B cell (primary cell): Measurements from ENCODE around the gene PIK3AP1.

Experiments used
- EZH2 ChIP-seq: IDR thresholded peaks from 2 replicates; pipeline ENCODE4 v1.6.1; 2012; ENCODE audit warnings: borderline replicate concordance, low read depth, mild to moderate bottlenecking, moderate library complexity, low read length; ENCODE audit not compliant: insufficient read depth, poor library complexity, severe bottlenecking
- TF ChIP-seq, protein P1 (sequence below): fragments of 200-600 bp; IDR thresholded peaks from one replicate; pipeline ENCODE4 v1.8.0; 2022; ENCODE audit warnings: antibody characterized with exemption, mild to moderate bottlenecking

DNA sequence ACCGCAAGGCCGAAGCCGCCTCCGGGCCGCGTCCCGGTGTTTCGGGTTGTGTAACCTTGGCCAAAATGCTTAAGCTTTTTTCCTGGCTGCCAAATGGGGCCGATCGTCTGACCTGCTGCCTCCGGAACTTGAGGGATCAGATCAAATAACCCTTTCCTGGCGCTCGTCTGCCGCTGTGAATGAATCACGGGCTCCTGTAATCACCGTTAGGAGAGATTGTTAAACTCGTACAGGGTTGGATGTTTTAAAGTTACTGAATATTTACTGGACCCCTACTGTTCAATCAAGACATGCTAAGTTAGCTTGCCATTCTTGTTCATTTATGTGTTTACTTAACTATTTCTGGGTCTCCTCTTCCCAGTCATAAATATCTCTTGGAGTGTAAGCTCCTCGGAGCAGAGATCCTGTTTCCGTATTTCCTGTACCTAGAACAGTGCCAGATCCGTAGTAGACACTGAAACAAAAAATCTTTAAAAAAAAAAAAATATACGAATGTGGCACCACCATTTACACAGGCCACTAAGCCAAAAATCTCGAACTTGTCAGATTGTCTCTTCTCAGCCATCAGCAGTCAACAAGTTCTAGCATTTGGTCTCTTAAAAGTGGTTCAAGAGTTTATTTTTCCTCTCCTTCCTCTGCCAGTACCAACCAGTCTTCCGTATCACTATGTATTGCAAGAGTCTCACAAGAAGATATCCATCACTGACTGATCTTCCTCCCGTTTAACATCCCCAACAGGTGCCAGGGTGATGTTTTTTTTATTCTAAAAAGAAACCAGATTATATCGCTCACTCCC is 132.9 kb downstream of the PIK3AP1 start:
- no peak for TF ChIP-seq EZH2
- TF ChIP-seq, protein P1, sequence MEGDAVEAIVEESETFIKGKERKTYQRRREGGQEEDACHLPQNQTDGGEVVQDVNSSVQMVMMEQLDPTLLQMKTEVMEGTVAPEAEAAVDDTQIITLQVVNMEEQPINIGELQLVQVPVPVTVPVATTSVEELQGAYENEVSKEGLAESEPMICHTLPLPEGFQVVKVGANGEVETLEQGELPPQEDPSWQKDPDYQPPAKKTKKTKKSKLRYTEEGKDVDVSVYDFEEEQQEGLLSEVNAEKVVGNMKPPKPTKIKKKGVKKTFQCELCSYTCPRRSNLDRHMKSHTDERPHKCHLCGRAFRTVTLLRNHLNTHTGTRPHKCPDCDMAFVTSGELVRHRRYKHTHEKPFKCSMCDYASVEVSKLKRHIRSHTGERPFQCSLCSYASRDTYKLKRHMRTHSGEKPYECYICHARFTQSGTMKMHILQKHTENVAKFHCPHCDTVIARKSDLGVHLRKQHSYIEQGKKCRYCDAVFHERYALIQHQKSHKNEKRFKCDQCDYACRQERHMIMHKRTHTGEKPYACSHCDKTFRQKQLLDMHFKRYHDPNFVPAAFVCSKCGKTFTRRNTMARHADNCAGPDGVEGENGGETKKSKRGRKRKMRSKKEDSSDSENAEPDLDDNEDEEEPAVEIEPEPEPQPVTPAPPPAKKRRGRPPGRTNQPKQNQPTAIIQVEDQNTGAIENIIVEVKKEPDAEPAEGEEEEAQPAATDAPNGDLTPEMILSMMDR = no peak
